WTC11 (cell line): Measurements from ENCODE around the gene PPM1N. TPM values are rescaled to one million over a fixed set of nuclear protein-coding genes. Genes with fewer than 3 reads are reported as not detected.

Source experiments
- ATAC-seq: fragments of 200-7000 bp; cut with Tn5 transposase; 2 replicates; pipeline ENCODE4 v1.10.0; 2021; ENCODE audit warnings: mild to moderate bottlenecking, moderate library complexity
- CTCF ChIA-PET: fragments of 300-600 bp; sonication (Branson Sonifier 250); formaldehyde crosslinking; loops from one replicate; lab custom pipeline; 2021; ENCODE audit warnings: antibody characterized with exemption; lab: Charles Lee
- POLR2A ChIA-PET: fragments of 350-600 bp; sonication (Branson Sonifier 250); formaldehyde crosslinking; loops from one replicate; lab custom pipeline; 2021; ENCODE audit warnings: antibody characterized with exemption; lab: Charles Lee
- DNase-seq: peaks from one replicate; pipeline ENCODE4 v3.0.0; 2021; ENCODE audit warnings: low spot score
- H3K27ac Mint-ChIP-seq: 2 replicates; pipeline ENCODE4 v1.8.0; 2021; ENCODE audit warnings: mixed read lengths
- H3K27me3 Mint-ChIP-seq: 2 replicates; pipeline ENCODE4 v1.8.0; 2021; ENCODE audit warnings: low read depth, mild to moderate bottlenecking, moderate library complexity, mixed read lengths
- H3K36me3 Mint-ChIP-seq: 2 replicates; pipeline ENCODE4 v1.8.0; 2021; ENCODE audit warnings: mixed read lengths
- H3K4me1 Mint-ChIP-seq: 2 replicates; pipeline ENCODE4 v1.8.0; 2022; ENCODE audit warnings: mixed read lengths
- H3K4me3 Mint-ChIP-seq: 2 replicates; pipeline ENCODE4 v1.8.0; 2021; ENCODE audit warnings: mild to moderate bottlenecking, moderate library complexity, mixed read lengths
- H3K9me3 Mint-ChIP-seq: 2 replicates; pipeline ENCODE4 v1.8.0; 2021; ENCODE audit warnings: mixed read lengths
- CREB1 ChIP-seq: sonication (generic); formaldehyde crosslinking; IDR thresholded peaks from 2 replicates; pipeline ENCODE4 v1.8.0; 2023; ENCODE audit warnings: mild to moderate bottlenecking, missing genetic modification reagents
- ESRRA ChIP-seq: sonication (generic); formaldehyde crosslinking; IDR thresholded peaks from 2 replicates; pipeline ENCODE4 v1.8.1; 2022; ENCODE audit warnings: mild to moderate bottlenecking, missing genetic modification reagents, borderline replicate concordance
- FOXK1 ChIP-seq: sonication (generic); formaldehyde crosslinking; IDR thresholded peaks from 2 replicates; pipeline ENCODE4 v1.8.0; 2022; ENCODE audit warnings: mild to moderate bottlenecking, moderate library complexity, missing genetic modification reagents
- FOXP1 ChIP-seq: sonication (generic); formaldehyde crosslinking; IDR thresholded peaks from 2 replicates; pipeline ENCODE4 v1.8.0; 2022; ENCODE audit warnings: missing genetic modification reagents, mild to moderate bottlenecking, moderate library complexity, borderline replicate concordance
- GABPB1 ChIP-seq: sonication (generic); formaldehyde crosslinking; IDR thresholded peaks from 2 replicates; pipeline ENCODE4 v1.8.1; 2023; ENCODE audit warnings: mild to moderate bottlenecking, missing genetic modification reagents
- GTF2I ChIP-seq: fragments of 250-450 bp; sonication (Bioruptor Pico); conservative IDR thresholded peaks from 2 replicates; pipeline ENCODE4 v1.4.0; 2021; ENCODE audit warnings: mild to moderate bottlenecking
- HMGA2 ChIP-seq: fragments of 250-450 bp; sonication (Bioruptor Pico); IDR thresholded peaks from 2 replicates; pipeline ENCODE4 v1.4.0; 2021; ENCODE audit warnings: mild to moderate bottlenecking, moderate library complexity
- HMGXB4 ChIP-seq: sonication (generic); formaldehyde crosslinking; IDR thresholded peaks from 2 replicates; pipeline ENCODE4 v1.8.1; 2023; ENCODE audit warnings: mild to moderate bottlenecking, moderate library complexity, missing genetic modification reagents
- JUN ChIP-seq: sonication (generic); formaldehyde crosslinking; IDR thresholded peaks from 2 replicates; pipeline ENCODE4 v1.8.0; 2023; ENCODE audit warnings: mild to moderate bottlenecking, missing genetic modification reagents
- NFE2L1 ChIP-seq: sonication (generic); formaldehyde crosslinking; IDR thresholded peaks from 2 replicates; pipeline ENCODE4 v1.8.1; 2023; ENCODE audit warnings: missing genetic modification reagents
- NFYB ChIP-seq: sonication (generic); formaldehyde crosslinking; conservative IDR thresholded peaks from 2 replicates; pipeline ENCODE4 v1.8.0; 2022; ENCODE audit warnings: low read depth, missing genetic modification reagents
- NR1H2 ChIP-seq: sonication (generic); formaldehyde crosslinking; IDR thresholded peaks from 2 replicates; pipeline ENCODE4 v1.9.0; 2021; ENCODE audit warnings: mild to moderate bottlenecking, moderate library complexity, missing genetic modification reagents
- RORB ChIP-seq: fragments of 250-450 bp; sonication (Bioruptor Pico); IDR thresholded peaks from 2 replicates; pipeline ENCODE4 v1.9.0; 2021; ENCODE audit warnings: mild to moderate bottlenecking
- ZBTB43 ChIP-seq: sonication (generic); formaldehyde crosslinking; IDR thresholded peaks from 2 replicates; pipeline ENCODE4 v1.8.1; 2023; ENCODE audit warnings: mild to moderate bottlenecking, missing genetic modification reagents
- ZNF138 ChIP-seq: sonication (generic); formaldehyde crosslinking; conservative IDR thresholded peaks from 2 replicates; pipeline ENCODE4 v1.8.1; 2022; ENCODE audit warnings: mild to moderate bottlenecking, moderate library complexity, missing genetic modification reagents
- ZNF232 ChIP-seq: sonication (generic); formaldehyde crosslinking; IDR thresholded peaks from 2 replicates; pipeline ENCODE4 v1.8.0; 2022; ENCODE audit warnings: mild to moderate bottlenecking, missing genetic modification reagents
- ZNF263 ChIP-seq: sonication (generic); formaldehyde crosslinking; IDR thresholded peaks from 2 replicates; pipeline ENCODE4 v1.8.1; 2022; ENCODE audit warnings: low read depth, mild to moderate bottlenecking, moderate library complexity, missing genetic modification reagents
- ZSCAN18 ChIP-seq: fragments of 250-450 bp; sonication (Bioruptor Pico); IDR thresholded peaks from 2 replicates; pipeline ENCODE4 v2.1.2; 2022; ENCODE audit warnings: mild to moderate bottlenecking, moderate library complexity
- total RNA-seq: library from RNA; stranded (reverse); gene quantifications from 3 replicates; pipeline ENCODE4 v1.2.3, GENCODE V29; 2021

Gene PPM1N
- total RNA-seq, 1 experiment from 2014 or later: 10.3 TPM

GRCh38 chr19:45514376-45515051, 16.3 kb downstream of the PPM1N start:
- ATAC-seq (no peak), DNase-seq (no peak)
- TF ChIP-seq NFYB (CRISPR knock-in tag) (no peak), GABPB1 (CRISPR knock-in tag) (0 out of 2 replicates have a peak, but pooled peaks have one; percentile 14), RORB (no peak), HMGXB4 (CRISPR knock-in tag) (no peak), CREB1 (CRISPR knock-in tag) (no peak)
- CTCF ChIA-PET: interaction anchor here (1.9 kb wide), 1 partner anchor 44 kb away, joined by 9 read pairs; no protein-coding TSS in a partner anchor
- peaks cover 14% of the 10 kb centered on the region for H3K36me3 Mint-ChIP-seq
- POLR2A ChIA-PET: no interaction called here
- H3K4me3 Mint-ChIP-seq: no peak overlapping the region
- no peaks in the 10 kb centered on the region for H3K27me3 Mint-ChIP-seq
- no peak overlapping the region for H3K27ac Mint-ChIP-seq
- H3K4me1 Mint-ChIP-seq: peaks cover 21% of the 10 kb centered on the region
- no peaks in the 10 kb centered on the region for H3K9me3 Mint-ChIP-seq

- DNase-seq (no peak), ATAC-seq (no peak)
- H3K4me3 Mint-ChIP-seq: no peak overlapping the region
- no peak overlapping the region for H3K27ac Mint-ChIP-seq
- POLR2A ChIA-PET: no interaction called here
- H3K27me3 Mint-ChIP-seq: no peaks in the 10 kb centered on the region
- peaks cover 15% of the 10 kb centered on the region for H3K4me1 Mint-ChIP-seq
- TF ChIP-seq NFE2L1 (CRISPR knock-in tag): no peak
- no peak for TF ChIP-seq RORB
- no peak for TF ChIP-seq JUN
- no peak for TF ChIP-seq ZBTB43 (CRISPR knock-in tag)
- no peak for TF ChIP-seq ZNF263
- no peak for TF ChIP-seq ZSCAN18
- TF ChIP-seq FOXK1 (CRISPR knock-in tag): no peak
- no peak for TF ChIP-seq HMGA2 (CRISPR knock-in tag)
- no peak for TF ChIP-seq FOXP1 (CRISPR knock-in tag)
- no peak for TF ChIP-seq ESRRA (CRISPR knock-in tag)
- TF ChIP-seq ZNF232 (CRISPR knock-in tag): no peak
- CTCF ChIA-PET: interaction anchor here (0.5 to 1.9 kb wide), 5 partner anchors 13 to 76 kb away, joined by 3 to 9 read pairs (median 6); no protein-coding TSS in a partner anchor
- peaks cover 18% of the 10 kb centered on the region for H3K36me3 Mint-ChIP-seq
- H3K9me3 Mint-ChIP-seq: no peaks in the 10 kb centered on the region
These were observed 16.9 kb downstream of the PPM1N start for GRCh38 chr19:45515081-45515624.

- H3K4me3 Mint-ChIP-seq: no peak overlapping the region
- no peak overlapping the region for H3K27ac Mint-ChIP-seq
- no peak for ATAC-seq
- POLR2A ChIA-PET: no interaction called here
- no peaks in the 10 kb centered on the region for H3K27me3 Mint-ChIP-seq
- no peaks in the 10 kb centered on the region for H3K9me3 Mint-ChIP-seq
- CTCF ChIA-PET: interaction anchor here (0.5 to 1.9 kb wide), 6 partner anchors 12 to 127 kb away, joined by 3 to 9 read pairs (median 6); no protein-coding TSS in a partner anchor
- TF ChIP-seq NR1H2 (no peak), ZNF138 (no peak), GTF2I (no peak)
- H3K4me1 Mint-ChIP-seq: peaks cover 12% of the 10 kb centered on the region
- peaks cover 21% of the 10 kb centered on the region for H3K36me3 Mint-ChIP-seq
- no peak for DNase-seq
These were observed 17.7 kb downstream of the PPM1N start for GRCh38 chr19:45515807-45516401.
